Measurements from ENCODE around the gene MED10. TPM values are rescaled to one million over a fixed set of nuclear protein-coding genes. Genes with fewer than 3 reads are reported as not detected.

The MED10 gene
- polyA plus RNA-seq, 1 donor from 2014 or later = 37.9 TPM

GRCh38 chr5:6392561-6392960 is 14.2 kb upstream of the MED10 start:
- no peak overlapping the region for H3K27ac ChIP-seq (ENCODE audit: low read length)
- H3K9me3 ChIP-seq (ENCODE audit: low read length) = no peaks in the 10 kb centered on the region
- no peak overlapping the region for H3K4me2 ChIP-seq (ENCODE audit: low read length)
- no peaks in the 10 kb centered on the region for H3K79me2 ChIP-seq (replicated peaks; ENCODE audit: insufficient read depth, low read length)
- H2AFZ ChIP-seq (ENCODE audit: low read depth, low read length) = no peak overlapping the region
- no peaks in the 10 kb centered on the region for H4K20me1 ChIP-seq (ENCODE audit: insufficient read depth)
- no peaks in the 10 kb centered on the region for H3K36me3 ChIP-seq (ENCODE audit: insufficient read depth, low read length)
- H3K27me3 ChIP-seq (ENCODE audit: insufficient read depth, low read depth, low read length) = no peaks in the 10 kb centered on the region
- H3K9ac ChIP-seq (ENCODE audit: low read length) = no peak overlapping the region
- H3F3A ChIP-seq (ENCODE audit: insufficient read depth, low read length, poor library complexity, severe bottlenecking) = no peaks in the 10 kb centered on the region
- H3K4me3 ChIP-seq (ENCODE audit: low read length) = no peak overlapping the region
- TF ChIP-seq TAF1 (IDR thresholded peaks at IDR 0.05; ENCODE audit: low read depth) (no peak), MXI1 (conservative IDR thresholded peaks at IDR 0.05; ENCODE audit: poor library complexity, severe bottlenecking) (no peak), SMC3 (conservative IDR thresholded peaks at IDR 0.05; ENCODE audit: poor library complexity) (no peak), REST (IDR thresholded peaks at IDR 0.05; ENCODE audit: borderline replicate concordance) (no peak), POLR2AphosphoS5 (IDR thresholded peaks at IDR 0.05) (no peak), CTCF (IDR thresholded peaks at IDR 0.05; ENCODE audit: poor library complexity, severe bottlenecking) (no peak), EZH2 (IDR thresholded peaks at IDR 0.05; ENCODE audit: borderline replicate concordance, insufficient read depth, low read length, poor library complexity, severe bottlenecking) (no peak)
- no peaks in the 10 kb centered on the region for H3K9me2 ChIP-seq (ENCODE audit: insufficient read depth, low read length)

GRCh38 chr5:6391151-6391550 is 12.8 kb upstream of the MED10 start:
- H3K9me3 ChIP-seq (ENCODE audit: low read length) = no peaks in the 10 kb centered on the region
- H2AFZ ChIP-seq (ENCODE audit: low read depth, low read length) = no peak overlapping the region
- no peaks in the 10 kb centered on the region for H3K27me3 ChIP-seq (ENCODE audit: insufficient read depth, low read depth, low read length)
- no peak overlapping the region for H3K27ac ChIP-seq (ENCODE audit: low read length)
- TF ChIP-seq RAD21 (conservative IDR thresholded peaks at IDR 0.05) = no peak
- TF ChIP-seq MXI1 (conservative IDR thresholded peaks at IDR 0.05; ENCODE audit: poor library complexity, severe bottlenecking) = no peak
- no peak for TF ChIP-seq POLR2AphosphoS5 (IDR thresholded peaks at IDR 0.05)
- no peak for TF ChIP-seq TAF1 (IDR thresholded peaks at IDR 0.05; ENCODE audit: low read depth)
- TF ChIP-seq EP300 (conservative IDR thresholded peaks at IDR 0.05; ENCODE audit: poor library complexity, severe bottlenecking) = no peak
- no peak for TF ChIP-seq CTCF (IDR thresholded peaks at IDR 0.05; ENCODE audit: poor library complexity, severe bottlenecking)
- no peak for TF ChIP-seq REST (IDR thresholded peaks at IDR 0.05; ENCODE audit: borderline replicate concordance)
- TF ChIP-seq SMC3 (conservative IDR thresholded peaks at IDR 0.05; ENCODE audit: poor library complexity) = no peak
- TF ChIP-seq EZH2 (IDR thresholded peaks at IDR 0.05; ENCODE audit: borderline replicate concordance, insufficient read depth, low read length, poor library complexity, severe bottlenecking) = no peak
- no peak overlapping the region for H3K9ac ChIP-seq (ENCODE audit: low read length)
- no peak overlapping the region for H3K4me2 ChIP-seq (ENCODE audit: low read length)
- no peaks in the 10 kb centered on the region for H4K20me1 ChIP-seq (ENCODE audit: insufficient read depth)
- H3F3A ChIP-seq (ENCODE audit: insufficient read depth, low read length, poor library complexity, severe bottlenecking) = no peaks in the 10 kb centered on the region
- H3K9me2 ChIP-seq (ENCODE audit: insufficient read depth, low read length) = no peaks in the 10 kb centered on the region
- no peaks in the 10 kb centered on the region for H3K36me3 ChIP-seq (ENCODE audit: insufficient read depth, low read length)
- no peaks in the 10 kb centered on the region for H3K79me2 ChIP-seq (replicated peaks; ENCODE audit: insufficient read depth, low read length)
- no peak overlapping the region for H3K4me3 ChIP-seq (ENCODE audit: low read length)
